Uterus (tissue), 4 donors: ENCODE measurements around the gene WHRN. TPM values are rescaled to one million over a fixed set of nuclear protein-coding genes. Genes with fewer than 3 reads are reported as not detected.

Source experiments
- DNase-seq, 2 donors: peaks; one replicate each; pipeline ENCODE4 v3.0.0-alpha.2; 2019 to 2020
- H3K27ac ChIP-seq, 2 donors: fragments of 200-600 bp; sonication (generic); 1 replicate in 1 of 2; 2 replicates in 1 of 2; pipeline ENCODE4 v1.5.1; 2016 to 2018
- H3K27me3 ChIP-seq, 2 donors: fragments of 200-600 bp; sonication (generic); one replicate each; pipeline ENCODE4 v1.5.1; 2018 to 2019; ENCODE audit warnings: control low read depth in 1 of 2
- H3K36me3 ChIP-seq, 2 donors: fragments of 200-600 bp; sonication (generic); one replicate each; pipeline ENCODE4 v1.5.1; 2019; ENCODE audit warnings: control low read depth in 1 of 2
- H3K4me1 ChIP-seq, 2 donors: fragments of 200-600 bp; sonication (generic); one replicate each; pipeline ENCODE4 v1.5.1; 2018 to 2019; ENCODE audit warnings: control low read depth in 1 of 2
- H3K4me3 ChIP-seq, 2 donors: fragments of 200-600 bp; sonication (generic); 1 replicate in 1 of 2; 2 replicates in 1 of 2; pipeline ENCODE4 v1.5.1; 2018 to 2019; ENCODE audit warnings: mild to moderate bottlenecking in 1 of 2
- H3K9me3 ChIP-seq, 2 donors: fragments of 200-600 bp; sonication (generic); one replicate each; pipeline ENCODE4 v1.5.1; 2019; ENCODE audit warnings: control low read depth in 1 of 2
- POLR2A ChIP-seq, 2 donors: fragments of 450-650 bp; IDR thresholded peaks; one replicate each; pipeline ENCODE4 v1.6.1; 2016; ENCODE audit warnings: antibody characterized with exemption in 2 of 2, mild to moderate bottlenecking in 1 of 2, moderate library complexity in 1 of 2
- intact Hi-C: fragments of 100-400 bp; cut with DNase I; formaldehyde crosslinking; loops from one replicate; pipeline ENCODE4 v1.15.1; 2023; ENCODE audit warnings: low total_unique reads
- total RNA-seq, 4 donors: library from RNA; depleted of rRNA in 3 of 4; stranded (reverse); fragments of >200 nt in 3 of 4; gene quantifications; one replicate each; pipeline versions ENCODE4 v1.1.0 to v1.2.4, GENCODE V29; 2014 to 2023
- TF ChIP-seq, protein P1 (sequence below), 4 experiments: fragments of 200-600 bp in 2 of 4; fragments of 450-650 bp in 2 of 4; sonication (generic) in 2 of 4; IDR thresholded peaks; one replicate each; pipeline ENCODE4 v1.5.1; 2016 to 2019; ENCODE audit warnings: antibody characterized with exemption in 4 of 4, mild to moderate bottlenecking in 2 of 4, moderate library complexity in 1 of 4
- donor health status: DM: yes; HTN: yes; CAD: no.

The WHRN gene
- total RNA-seq, 4 donors from 2014 or later = 4.0 to 32.3 (median 20.2) TPM

- Histone ChIP-seq H3K27me3 (no peaks in the 10 kb centered on the region), H3K27ac (no peak overlapping the region), H3K4me3 (no peak overlapping the region), H3K4me1 (no peaks in the 10 kb centered on the region), H3K9me3 (no peaks in the 10 kb centered on the region), H3K36me3 (no peaks in the 10 kb centered on the region)
- no peak for DNase-seq
- intact Hi-C loops = no loop called here
- no peak for TF ChIP-seq POLR2A (IDR thresholded peaks at IDR 0.05)
Measured at GRCh38 chr9:114546851-114547250, 41.6 kb upstream of the WHRN start.

GRCh38 chr9:114545055-114545454 lies 39.8 kb upstream of the WHRN start:
- Histone ChIP-seq H3K9me3 (no peaks in the 10 kb centered on the region), H3K36me3 (no peaks in the 10 kb centered on the region), H3K4me1 (no peaks in the 10 kb centered on the region), H3K27ac (no peak overlapping the region), H3K4me3 (no peak overlapping the region), H3K27me3 (no peaks in the 10 kb centered on the region)
- intact Hi-C loops = no loop called here
- TF ChIP-seq, protein P1, sequence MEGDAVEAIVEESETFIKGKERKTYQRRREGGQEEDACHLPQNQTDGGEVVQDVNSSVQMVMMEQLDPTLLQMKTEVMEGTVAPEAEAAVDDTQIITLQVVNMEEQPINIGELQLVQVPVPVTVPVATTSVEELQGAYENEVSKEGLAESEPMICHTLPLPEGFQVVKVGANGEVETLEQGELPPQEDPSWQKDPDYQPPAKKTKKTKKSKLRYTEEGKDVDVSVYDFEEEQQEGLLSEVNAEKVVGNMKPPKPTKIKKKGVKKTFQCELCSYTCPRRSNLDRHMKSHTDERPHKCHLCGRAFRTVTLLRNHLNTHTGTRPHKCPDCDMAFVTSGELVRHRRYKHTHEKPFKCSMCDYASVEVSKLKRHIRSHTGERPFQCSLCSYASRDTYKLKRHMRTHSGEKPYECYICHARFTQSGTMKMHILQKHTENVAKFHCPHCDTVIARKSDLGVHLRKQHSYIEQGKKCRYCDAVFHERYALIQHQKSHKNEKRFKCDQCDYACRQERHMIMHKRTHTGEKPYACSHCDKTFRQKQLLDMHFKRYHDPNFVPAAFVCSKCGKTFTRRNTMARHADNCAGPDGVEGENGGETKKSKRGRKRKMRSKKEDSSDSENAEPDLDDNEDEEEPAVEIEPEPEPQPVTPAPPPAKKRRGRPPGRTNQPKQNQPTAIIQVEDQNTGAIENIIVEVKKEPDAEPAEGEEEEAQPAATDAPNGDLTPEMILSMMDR (IDR thresholded peaks at IDR 0.05) = no peak
- TF ChIP-seq POLR2A (IDR thresholded peaks at IDR 0.05) = no peak
- no peak for DNase-seq

DNA sequence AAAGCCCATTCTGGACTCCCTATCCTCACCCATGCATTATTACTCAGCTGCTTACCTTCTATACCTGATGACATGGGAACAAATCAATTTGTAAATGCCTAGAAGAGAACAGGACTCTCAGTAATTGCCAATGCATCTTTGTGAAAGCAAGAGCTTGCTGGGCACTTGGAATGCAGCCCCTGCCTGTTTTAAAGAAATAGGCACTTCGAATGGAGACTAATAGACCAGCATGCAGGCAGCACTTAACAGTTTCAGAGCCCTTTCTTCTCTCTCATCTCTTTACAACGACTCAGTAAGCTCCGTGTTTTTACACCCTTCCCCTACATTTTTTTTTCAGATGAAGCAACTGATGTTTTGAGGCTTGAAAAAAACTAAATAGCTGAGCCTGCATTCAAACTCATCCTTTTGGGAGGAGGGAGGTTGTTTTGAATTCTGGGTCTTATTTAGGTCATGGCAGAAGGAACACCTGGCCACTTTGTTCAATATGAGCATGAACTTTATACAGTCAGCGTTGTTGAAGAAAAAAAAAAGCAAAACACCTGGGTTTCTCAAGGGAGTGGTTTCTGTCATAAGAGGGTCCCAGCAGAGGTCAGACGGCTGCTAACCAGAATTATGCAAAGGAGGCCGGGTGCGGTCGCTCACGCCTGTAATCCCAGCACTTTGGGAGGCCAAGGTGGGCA lies 34.6 kb upstream of the WHRN start:
- intact Hi-C loops = no loop called here
- no peak overlapping the region for H3K4me3 ChIP-seq
- no peaks in the 10 kb centered on the region for H3K36me3 ChIP-seq
- H3K4me1 ChIP-seq = no peaks in the 10 kb centered on the region
- H3K9me3 ChIP-seq = no peaks in the 10 kb centered on the region
- no peak for DNase-seq
- H3K27me3 ChIP-seq = no peaks in the 10 kb centered on the region
- TF ChIP-seq, protein P1 (IDR thresholded peaks at IDR 0.05) = no peak
- no peak for TF ChIP-seq POLR2A (IDR thresholded peaks at IDR 0.05)
- H3K27ac ChIP-seq = no peak overlapping the region

GRCh38 chr9:114538241-114538640 lies 33.0 kb upstream of the WHRN start:
- intact Hi-C loops = no loop called here
- TF ChIP-seq, protein P1 (IDR thresholded peaks at IDR 0.05) = no peak
- no peak for TF ChIP-seq POLR2A (IDR thresholded peaks at IDR 0.05)
- H3K36me3 ChIP-seq = no peaks in the 10 kb centered on the region

DNA sequence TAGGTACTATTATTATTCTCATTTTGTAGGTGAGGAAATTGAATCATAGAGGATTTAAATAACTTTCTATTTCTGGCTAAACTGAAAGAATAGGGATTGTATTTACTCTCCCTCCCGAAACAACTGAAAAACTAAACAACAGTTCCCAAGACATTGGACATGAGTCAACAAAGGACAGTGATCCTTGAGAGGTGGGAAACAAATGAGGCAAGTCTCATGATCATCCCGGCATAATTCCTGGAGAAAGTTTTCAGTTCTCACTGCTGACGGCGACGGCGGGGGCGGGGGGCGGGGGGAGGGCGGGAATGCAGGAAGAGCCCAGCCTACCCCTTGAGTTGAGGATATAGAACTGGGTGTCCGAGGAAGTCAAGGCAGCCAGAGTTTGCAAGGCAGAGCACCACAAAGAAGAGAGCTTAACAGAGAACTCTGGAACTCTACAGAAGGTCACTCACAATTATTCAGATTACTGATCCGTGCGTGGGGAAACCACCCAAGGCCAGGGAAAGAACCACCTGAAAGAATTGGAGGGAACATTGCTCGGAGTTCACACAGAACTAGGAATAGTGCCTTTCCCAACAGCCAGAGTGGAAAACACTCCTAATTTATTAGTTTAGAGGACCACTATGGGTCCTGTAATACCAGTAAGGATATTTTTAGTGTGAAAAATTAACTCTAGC lies 27.4 kb upstream of the WHRN start:
- no peak for DNase-seq
- H3K27ac ChIP-seq = no peak overlapping the region
- intact Hi-C loops = no loop called here
- H3K9me3 ChIP-seq = no peaks in the 10 kb centered on the region
- no peak overlapping the region for H3K4me3 ChIP-seq
- TF ChIP-seq, protein P1 (IDR thresholded peaks at IDR 0.05) = no peak
- no peak for TF ChIP-seq POLR2A (IDR thresholded peaks at IDR 0.05)
- H3K4me1 ChIP-seq = no peaks in the 10 kb centered on the region
- no peaks in the 10 kb centered on the region for H3K36me3 ChIP-seq
- no peaks in the 10 kb centered on the region for H3K27me3 ChIP-seq

More at GRCh38 chr9:114538241-114538640, 33.0 kb upstream of the WHRN start:
- no peaks in the 10 kb centered on the region for H3K27me3 ChIP-seq
- DNase-seq = no peak
- no peaks in the 10 kb centered on the region for H3K4me1 ChIP-seq
- no peak overlapping the region for H3K27ac ChIP-seq
- H3K9me3 ChIP-seq = no peaks in the 10 kb centered on the region
- H3K4me3 ChIP-seq = no peak overlapping the region
